K562 (cell line): ENCODE results near the gene ADRB2. TPM values are rescaled to one million over a fixed set of nuclear protein-coding genes. Genes with fewer than 3 reads are reported as not detected.
A peak's percentile ranks its signal among the peaks of the same experiment; 100 is the strongest.

ENCODE experiments used
- CAMTA2 ChIP-seq: fragments of 250-450 bp; sonication (Bioruptor Pico); conservative IDR thresholded peaks from 2 replicates; pipeline ENCODE4 v1.5.1; 2022
- DNMT1 ChIP-seq: fragments of 450-650 bp; IDR thresholded peaks from 2 replicates; pipeline ENCODE4 v1.6.1; 2016; ENCODE audit warnings: antibody characterized with exemption, mild to moderate bottlenecking
- ETV5 ChIP-seq: sonication (generic); formaldehyde crosslinking; IDR thresholded peaks from 2 replicates; pipeline ENCODE4 v1.4.0; 2020; ENCODE audit warnings: low read depth, mild to moderate bottlenecking, missing genetic modification reagents
- HSF4 ChIP-seq: fragments of 250-450 bp; sonication (Bioruptor Pico); IDR thresholded peaks from 2 replicates; pipeline ENCODE4 v2.1.2; 2022; ENCODE audit warnings: mild to moderate bottlenecking, moderate library complexity, borderline replicate concordance
- JUND ChIP-seq, 2 experiments: IDR thresholded peaks; 2 replicates in 1 of 2; 3 replicates in 1 of 2; pipeline ENCODE4 v1.6.1; 2011; ENCODE audit warnings: borderline replicate concordance in 2 of 2, low read depth in 2 of 2, low read length in 2 of 2, improper control_type of control experiment in 1 of 2, missing biosample characterization in 1 of 2, missing genetic modification characterization in 1 of 2, missing genetic modification reagents in 1 of 2
- KAT8 ChIP-seq: fragments of 450-650 bp; IDR thresholded peaks from 2 replicates; pipeline ENCODE4 v1.6.1; 2016; ENCODE audit warnings: low read depth, mild to moderate bottlenecking
- KDM5B ChIP-seq: fragments of 200-600 bp; sonication (generic); IDR thresholded peaks from 2 replicates; pipeline ENCODE4 v1.6.1; 2012; ENCODE audit warnings: low read depth, mild to moderate bottlenecking, moderate library complexity, low read length, control low read depth, inconsistent platforms; ENCODE audit not compliant: insufficient replicate concordance
- MTF1 ChIP-seq: fragments of 250-450 bp; sonication (Bioruptor Pico); IDR thresholded peaks from 2 replicates; pipeline ENCODE4 v1.9.0; 2021; ENCODE audit warnings: moderate library complexity, mild to moderate bottlenecking, inconsistent platforms, borderline replicate concordance
- NCOA1 ChIP-seq: fragments of 450-650 bp; IDR thresholded peaks from 2 replicates; pipeline ENCODE4 v1.6.1; 2016; ENCODE audit warnings: low read depth
- NONO ChIP-seq, 2 experiments: fragments of 200-400 bp in 1 of 2; fragments of 450-650 bp in 1 of 2; formaldehyde crosslinking in 1 of 2; IDR thresholded peaks; 2 replicates each; pipeline ENCODE4 v1.6.1; 2017; ENCODE audit warnings: low read depth in 2 of 2, mild to moderate bottlenecking in 2 of 2, moderate library complexity in 2 of 2, low read length in 1 of 2
- NR2C1 ChIP-seq, 2 experiments: fragments of 450-650 bp; IDR thresholded peaks; 2 replicates each; pipeline ENCODE4 v1.6.1; 2017; ENCODE audit warnings: mild to moderate bottlenecking in 2 of 2, antibody characterized with exemption in 1 of 2, inconsistent platforms in 1 of 2, missing compliant biosample characterization in 1 of 2, missing genetic modification characterization in 1 of 2
- RAD21 ChIP-seq, 2 experiments: fragments of 250-450 bp in 1 of 2; fragments of 450-650 bp in 1 of 2; sonication (Bioruptor Pico) in 1 of 2; formaldehyde crosslinking in 1 of 2; IDR thresholded peaks in 1 of 2; conservative IDR thresholded peaks in 1 of 2; 2 replicates each; pipeline versions ENCODE4 v1.4.0 to v1.8.0; 2020 to 2022; ENCODE audit warnings: mild to moderate bottlenecking in 2 of 2, moderate library complexity in 1 of 2
- RAD51 ChIP-seq: fragments of 450-650 bp; IDR thresholded peaks from 2 replicates; pipeline ENCODE4 v1.7.1; 2016; ENCODE audit warnings: low read depth, mild to moderate bottlenecking, borderline replicate concordance
- TCF7 ChIP-seq: sonication (generic); IDR thresholded peaks from 2 replicates; pipeline ENCODE4 v1.6.1; 2016; ENCODE audit warnings: antibody characterized with exemption, borderline replicate concordance
- ZNF224 ChIP-seq: sonication (generic); formaldehyde crosslinking; IDR thresholded peaks from 2 replicates; pipeline ENCODE4 v1.8.0; 2022; ENCODE audit warnings: mild to moderate bottlenecking, missing genetic modification reagents
- ZNF354B ChIP-seq: fragments of 250-450 bp; sonication (Bioruptor Pico); IDR thresholded peaks from 2 replicates; pipeline ENCODE4 v1.4.0; 2020
- ZNF79 ChIP-seq: fragments of 250-450 bp; sonication (Bioruptor Pico); IDR thresholded peaks from 2 replicates; pipeline ENCODE4 v1.4.0; 2020; ENCODE audit warnings: low read depth, mild to moderate bottlenecking, moderate library complexity
- polyA plus RNA-seq, 8 experiments: library from polyadenylated mRNA; depleted of rRNA in 4 of 8; stranded (reverse) in 5 of 8; unstranded in 3 of 8; fragments of >200 nt; fragmentation: Nextera tagmentation in 2 of 8; fragmentation: Illumina TruSeq in 1 of 8; extraction: Ambion mirVana in 2 of 8; extraction: Trizol in 1 of 8; gene quantifications; 2 replicates each; pipeline versions ENCODE4 v1.2.1 to v1.2.3, GENCODE V29; 2011 to 2014; ENCODE audit warnings: inconsistent platforms in 1 of 8, missing spikeins in 1 of 8
- total RNA-seq, 7 experiments: library from RNA; depleted of rRNA in 6 of 7; stranded (reverse); fragments of >200 nt in 6 of 7; fragmentation: Illumina TruSeq in 2 of 7; extraction: Trizol in 2 of 7; gene quantifications; 2 replicates each; pipeline versions ENCODE4 v1.2.1 to v1.2.3, GENCODE V29; 2011 to 2021; ENCODE audit warnings: low replicate concordance in 1 of 7
- TF ChIP-seq, protein P1 (sequence below): IDR thresholded peaks from 2 replicates; pipeline ENCODE4 v1.6.1; 2011; ENCODE audit not compliant: insufficient read length; ENCODE audit errors: extremely low read depth
- TF ChIP-seq, protein P2 (sequence below): fragments of 450-650 bp; formaldehyde crosslinking; IDR thresholded peaks from 2 replicates; pipeline ENCODE4 v1.4.0; 2020; ENCODE audit warnings: mild to moderate bottlenecking, moderate library complexity
- TF ChIP-seq, protein P3 (sequence below): fragments of 450-650 bp; IDR thresholded peaks from 2 replicates; pipeline ENCODE4 v1.6.1; 2016; ENCODE audit warnings: low read depth, mild to moderate bottlenecking, moderate library complexity
- TF ChIP-seq, protein P4 (sequence below): fragments of 250-450 bp; sonication (Bioruptor Pico); IDR thresholded peaks from 2 replicates; pipeline ENCODE4 v1.9.0; 2021; ENCODE audit warnings: mild to moderate bottlenecking

Gene ADRB2
- total and polyA plus RNA-seq, 9 of the 15 experiments (the other 6 are each of a cell fraction or from before 2014, with no cell fraction given), result 0.01 to 0.18 (median 0.04) TPM; not detected in 2

DNA sequence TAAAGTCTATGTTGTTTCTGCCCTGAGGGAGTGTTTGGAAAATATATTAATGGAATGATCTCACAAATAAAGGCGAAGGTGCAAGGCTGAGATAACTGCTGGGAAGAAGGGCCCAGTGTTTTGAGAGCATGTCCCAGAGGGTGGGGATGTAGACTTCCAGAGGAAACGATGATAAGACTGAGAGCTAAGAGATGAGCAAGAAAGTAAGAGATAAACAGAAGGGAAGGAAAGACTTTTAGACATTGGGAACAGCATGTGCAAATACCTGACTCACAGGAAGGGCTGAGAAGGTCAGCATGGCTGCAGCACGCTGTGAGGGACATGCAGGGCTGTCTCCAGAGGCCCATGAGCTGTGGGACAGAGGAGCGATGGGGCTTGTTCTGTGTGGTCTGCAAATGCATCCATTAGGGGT, 19.9 kb upstream of the ADRB2 start (continued):
- TF ChIP-seq NR2C1 (IDR thresholded peaks at IDR 0.05) (no peak), NR2C1 (tag; IDR thresholded peaks at IDR 0.05) (peak; percentile 28; the same call in 1 of the 2 replicates), TCF7 (no peak), DNMT1 (no peak), RAD21 (CRISPR knock-in tag; conservative IDR thresholded peaks at IDR 0.05 in 1 of 2, IDR thresholded peaks at IDR 0.05 in 1 of 2) (peak; percentile 5 to 15; a peak in 1 of 4 replicates), RAD51 (no peak), ETV5 (CRISPR knock-in tag) (peak; percentile 77), NONO (IDR thresholded peaks at IDR 0.05; ENCODE audit: low read depth in 2 of 2, low read length in 1 of 2) (0 out of 4 replicates have a peak, but pooled peaks of 1 of the 2 experiments have one; percentile 12), ZNF224 (CRISPR knock-in tag) (no peak), ZNF354B (CRISPR knock-in tag) (no peak), MTF1 (no peak), KAT8 (no peak), NCOA1 (peak; percentile 72; the same call in 1 of the 2 replicates), HSF4 (CRISPR knock-in tag) (no peak), KDM5B (no peak), CAMTA2 (CRISPR knock-in tag) (no peak), JUND (IDR thresholded peaks at IDR 0.05; ENCODE audit: borderline replicate concordance, low read depth, low read length) (peak; percentile 77; the same call in 1 of the 2 replicates), JUND (tag; IDR thresholded peaks at IDR 0.05; ENCODE audit: borderline replicate concordance, low read depth, low read length) (peak; percentile 88; the same call in 2 of the 3 replicates), ZNF79 (CRISPR knock-in tag) (no peak)
- TF ChIP-seq, protein P1, sequence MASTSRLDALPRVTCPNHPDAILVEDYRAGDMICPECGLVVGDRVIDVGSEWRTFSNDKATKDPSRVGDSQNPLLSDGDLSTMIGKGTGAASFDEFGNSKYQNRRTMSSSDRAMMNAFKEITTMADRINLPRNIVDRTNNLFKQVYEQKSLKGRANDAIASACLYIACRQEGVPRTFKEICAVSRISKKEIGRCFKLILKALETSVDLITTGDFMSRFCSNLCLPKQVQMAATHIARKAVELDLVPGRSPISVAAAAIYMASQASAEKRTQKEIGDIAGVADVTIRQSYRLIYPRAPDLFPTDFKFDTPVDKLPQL, result no peak
- TF ChIP-seq, protein P2, sequence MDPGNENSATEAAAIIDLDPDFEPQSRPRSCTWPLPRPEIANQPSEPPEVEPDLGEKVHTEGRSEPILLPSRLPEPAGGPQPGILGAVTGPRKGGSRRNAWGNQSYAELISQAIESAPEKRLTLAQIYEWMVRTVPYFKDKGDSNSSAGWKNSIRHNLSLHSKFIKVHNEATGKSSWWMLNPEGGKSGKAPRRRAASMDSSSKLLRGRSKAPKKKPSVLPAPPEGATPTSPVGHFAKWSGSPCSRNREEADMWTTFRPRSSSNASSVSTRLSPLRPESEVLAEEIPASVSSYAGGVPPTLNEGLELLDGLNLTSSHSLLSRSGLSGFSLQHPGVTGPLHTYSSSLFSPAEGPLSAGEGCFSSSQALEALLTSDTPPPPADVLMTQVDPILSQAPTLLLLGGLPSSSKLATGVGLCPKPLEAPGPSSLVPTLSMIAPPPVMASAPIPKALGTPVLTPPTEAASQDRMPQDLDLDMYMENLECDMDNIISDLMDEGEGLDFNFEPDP (CRISPR knock-in tag), result no peak
- TF ChIP-seq, protein P3, sequence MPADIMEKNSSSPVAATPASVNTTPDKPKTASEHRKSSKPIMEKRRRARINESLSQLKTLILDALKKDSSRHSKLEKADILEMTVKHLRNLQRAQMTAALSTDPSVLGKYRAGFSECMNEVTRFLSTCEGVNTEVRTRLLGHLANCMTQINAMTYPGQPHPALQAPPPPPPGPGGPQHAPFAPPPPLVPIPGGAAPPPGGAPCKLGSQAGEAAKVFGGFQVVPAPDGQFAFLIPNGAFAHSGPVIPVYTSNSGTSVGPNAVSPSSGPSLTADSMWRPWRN, result 0 out of 2 replicates have a peak, but pooled peaks have one; percentile 40
- TF ChIP-seq, protein P4, sequence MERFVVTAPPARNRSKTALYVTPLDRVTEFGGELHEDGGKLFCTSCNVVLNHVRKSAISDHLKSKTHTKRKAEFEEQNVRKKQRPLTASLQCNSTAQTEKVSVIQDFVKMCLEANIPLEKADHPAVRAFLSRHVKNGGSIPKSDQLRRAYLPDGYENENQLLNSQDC, result no peak
